ENCODE data around the gene TST. TPM values are rescaled to one million over a fixed set of nuclear protein-coding genes. Genes with fewer than 3 reads are reported as not detected.
"Not testable (repeated sequence)": the region's sequence is repeated elsewhere in the genome, so short reads cannot be mapped to it uniquely, and the experiment has no call there.

Gene TST
- total and polyA plus RNA-seq, 2 donors (not counting 3 experiments of a cell fraction or from before 2014, with no cell fraction given) = 39.2 to 95.1 TPM

DNA sequence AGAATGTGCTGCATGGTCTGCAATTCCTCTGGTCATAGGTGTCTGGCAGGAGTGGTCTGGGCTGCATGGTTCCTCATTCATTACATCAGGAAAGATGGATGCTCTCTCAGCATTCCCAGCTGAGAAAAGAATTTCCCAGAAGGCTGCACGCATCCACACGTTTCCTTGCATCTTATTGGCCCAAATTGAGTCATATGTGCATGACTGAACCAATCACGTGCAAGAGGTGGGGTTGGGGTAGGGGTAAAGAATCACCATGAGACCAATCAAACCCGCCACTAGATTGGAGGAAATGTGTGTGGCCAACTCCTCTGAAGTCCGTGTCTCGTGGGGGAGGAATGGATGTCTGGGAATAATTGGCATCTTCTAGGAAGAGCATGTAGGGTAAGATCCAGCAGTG is 28.8 kb downstream of the TST start:
- DNase-seq (ENCODE audit: low read depth, low spot score) = no peak
- H3K9me1 ChIP-seq (replicated peaks; ENCODE audit: control insufficient read depth, extremely low read depth, insufficient read depth, low read length) = no peaks in the 10 kb centered on the region
- intact Hi-C loops (cut with micrococcal nuclease) (no loop called here), dilution Hi-C loops (cut with MboI; ENCODE audit: extremely low pct_ligation_motif_present, low sequenced_read_pairs) (no loop called here)
- FAIRE-seq = no peak
- no TSS peak for BruUV-seq (replicated peaks)
- peaks cover 9 to 14% of the 10 kb centered on the region in 2 experiments for H3K27me3 ChIP-seq (ENCODE audit: control insufficient read depth in 2 of 2, insufficient read depth in 2 of 2, low read length in 2 of 2)
- no peak overlapping the region for H2AFZ ChIP-seq (ENCODE audit: low read depth, low read length)
- no peak overlapping the region for H3K4me3 ChIP-seq (replicated peaks in 1 of 3; ENCODE audit: insufficient read depth in 1 of 3, low read depth in 1 of 3, low read length in 3 of 3)
- no peaks in the 10 kb centered on the region for H4K20me1 ChIP-seq (replicated peaks; ENCODE audit: control insufficient read depth, extremely low read depth, insufficient read depth, low read length)
- ChIA-PET CTCF (interaction anchor here (1.3 to 2.0 kb wide), 2 partner anchors 134 to 318 kb away, joined by 3 to 4 read pairs; no protein-coding TSS in a partner anchor), POLR2A (no interaction called here)
- H3K4me2 ChIP-seq (ENCODE audit: insufficient read depth, low read length) = no peak overlapping the region
- TF ChIP-seq EZH2 (IDR thresholded peaks at IDR 0.05; ENCODE audit: borderline replicate concordance, low read depth, low read length, severe bottlenecking) (no peak), POLR2AphosphoS5 (IDR thresholded peaks at IDR 0.05; ENCODE audit: insufficient read depth, low read depth, low read length) (no peak), MYC (IDR thresholded peaks at IDR 0.05; ENCODE audit: low read depth, low read length) (no peak), POLR2A (IDR thresholded peaks at IDR 0.05; ENCODE audit: low read depth, low read length) (no peak), JUN (IDR thresholded peaks at IDR 0.05; ENCODE audit: borderline replicate concordance, insufficient read depth, insufficient read length, low read depth) (no peak), FOS (IDR thresholded peaks at IDR 0.05; ENCODE audit: borderline replicate concordance, insufficient read depth, low read length) (no peak), GATA2 (IDR thresholded peaks at IDR 0.05; ENCODE audit: insufficient read depth, insufficient read length, low read depth, low read length) (no peak)
- TF ChIP-seq, protein P1, sequence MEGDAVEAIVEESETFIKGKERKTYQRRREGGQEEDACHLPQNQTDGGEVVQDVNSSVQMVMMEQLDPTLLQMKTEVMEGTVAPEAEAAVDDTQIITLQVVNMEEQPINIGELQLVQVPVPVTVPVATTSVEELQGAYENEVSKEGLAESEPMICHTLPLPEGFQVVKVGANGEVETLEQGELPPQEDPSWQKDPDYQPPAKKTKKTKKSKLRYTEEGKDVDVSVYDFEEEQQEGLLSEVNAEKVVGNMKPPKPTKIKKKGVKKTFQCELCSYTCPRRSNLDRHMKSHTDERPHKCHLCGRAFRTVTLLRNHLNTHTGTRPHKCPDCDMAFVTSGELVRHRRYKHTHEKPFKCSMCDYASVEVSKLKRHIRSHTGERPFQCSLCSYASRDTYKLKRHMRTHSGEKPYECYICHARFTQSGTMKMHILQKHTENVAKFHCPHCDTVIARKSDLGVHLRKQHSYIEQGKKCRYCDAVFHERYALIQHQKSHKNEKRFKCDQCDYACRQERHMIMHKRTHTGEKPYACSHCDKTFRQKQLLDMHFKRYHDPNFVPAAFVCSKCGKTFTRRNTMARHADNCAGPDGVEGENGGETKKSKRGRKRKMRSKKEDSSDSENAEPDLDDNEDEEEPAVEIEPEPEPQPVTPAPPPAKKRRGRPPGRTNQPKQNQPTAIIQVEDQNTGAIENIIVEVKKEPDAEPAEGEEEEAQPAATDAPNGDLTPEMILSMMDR (IDR thresholded peaks at IDR 0.05; ENCODE audit: extremely low read depth in 1 of 2, insufficient read depth in 1 of 2, low read depth in 1 of 2, low read length in 2 of 2) = no peak
- TF ChIP-seq, protein P2, sequence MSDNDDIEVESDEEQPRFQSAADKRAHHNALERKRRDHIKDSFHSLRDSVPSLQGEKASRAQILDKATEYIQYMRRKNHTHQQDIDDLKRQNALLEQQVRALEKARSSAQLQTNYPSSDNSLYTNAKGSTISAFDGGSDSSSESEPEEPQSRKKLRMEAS (IDR thresholded peaks at IDR 0.05; ENCODE audit: insufficient read depth, insufficient read length) = no peak
- no peaks in the 10 kb centered on the region for H3K36me3 ChIP-seq (ENCODE audit: control insufficient read depth in 2 of 2, extremely low read depth in 1 of 2, insufficient read depth in 2 of 2, low read length in 2 of 2)
- no peaks in the 10 kb centered on the region for H3K4me1 ChIP-seq (ENCODE audit: control insufficient read depth, extremely low read depth, insufficient read depth, low read length)
- peaks cover 2% of the 10 kb centered on the region for H3K9me3 ChIP-seq (replicated peaks; ENCODE audit: control insufficient read depth, insufficient read depth, low read length)
- H3K79me2 ChIP-seq (ENCODE audit: control insufficient read depth, insufficient read depth, low read length) = no peaks in the 10 kb centered on the region
- no peak overlapping the region for H3K27ac ChIP-seq (ENCODE audit: insufficient read depth, low read depth, low read length)
- H3K9ac ChIP-seq (replicated peaks; ENCODE audit: extremely low read depth, insufficient read depth, low read length) = no peak overlapping the region

DNA sequence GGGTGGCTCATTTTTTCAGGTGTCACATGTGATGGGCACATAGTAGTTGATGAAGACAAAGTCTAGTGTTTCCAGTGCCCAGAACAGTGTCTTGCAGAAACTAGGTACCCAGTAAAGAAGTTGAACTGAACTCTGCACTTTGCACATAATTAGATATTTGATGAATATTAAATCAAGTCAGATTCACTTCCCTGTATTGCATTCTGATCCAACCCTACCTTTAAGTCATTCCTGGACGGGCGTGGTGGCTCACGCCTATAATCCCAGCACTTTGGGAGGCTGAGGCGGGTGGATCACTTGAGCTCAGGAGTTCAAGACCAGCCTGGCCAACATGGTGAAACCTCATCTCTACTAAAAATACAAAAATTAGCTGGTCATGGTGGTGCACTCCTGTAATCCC is 30.2 kb downstream of the TST start:
- H3K27ac ChIP-seq (ENCODE audit: insufficient read depth, low read depth, low read length); H2AFZ ChIP-seq (ENCODE audit: low read depth, low read length); H3K36me3 ChIP-seq (ENCODE audit: control insufficient read depth in 2 of 2, extremely low read depth in 1 of 2, insufficient read depth in 2 of 2, low read length in 2 of 2); H3K27me3 ChIP-seq (ENCODE audit: control insufficient read depth in 2 of 2, insufficient read depth in 2 of 2, low read length in 2 of 2); FAIRE-seq; H3K4me2 ChIP-seq (ENCODE audit: insufficient read depth, low read length); POLR2A ChIA-PET; dilution Hi-C loops (cut with MboI; ENCODE audit: extremely low pct_ligation_motif_present, low sequenced_read_pairs); H3K4me3 ChIP-seq (replicated peaks in 1 of 3; ENCODE audit: insufficient read depth in 1 of 3, low read depth in 1 of 3, low read length in 3 of 3); H4K20me1 ChIP-seq (replicated peaks; ENCODE audit: control insufficient read depth, extremely low read depth, insufficient read depth, low read length); H3K9me1 ChIP-seq (replicated peaks; ENCODE audit: control insufficient read depth, extremely low read depth, insufficient read depth, low read length); DNase-seq (ENCODE audit: low read depth, low spot score); BruUV-seq (replicated peaks); H3K4me1 ChIP-seq (ENCODE audit: control insufficient read depth, extremely low read depth, insufficient read depth, low read length); H3K79me2 ChIP-seq (ENCODE audit: control insufficient read depth, insufficient read depth, low read length); H3K9ac ChIP-seq (replicated peaks; ENCODE audit: extremely low read depth, insufficient read depth, low read length); H3K9me3 ChIP-seq (replicated peaks; ENCODE audit: control insufficient read depth, insufficient read depth, low read length): not testable (repeated sequence)
- intact Hi-C loops (cut with micrococcal nuclease) = loop anchor here (10.0 kb wide), 1 partner anchor 424 kb away; no protein-coding TSS in a partner anchor
- CTCF ChIA-PET = interaction anchor here (2.0 kb wide), 1 partner anchor 133 kb away, joined by 4 read pairs; no protein-coding TSS in a partner anchor
